ENCODE data around the gene CNIH1. TPM values are rescaled to one million over a fixed set of nuclear protein-coding genes. Genes with fewer than 3 reads are reported as not detected.
"Not testable (repeated sequence)": the region's sequence is repeated elsewhere in the genome, so short reads cannot be mapped to it uniquely, and the experiment has no call there.

CNIH1 gene
- total and polyA plus RNA-seq, 8 donors: 4.7 to 78.5 (median 34.6) TPM

DNA sequence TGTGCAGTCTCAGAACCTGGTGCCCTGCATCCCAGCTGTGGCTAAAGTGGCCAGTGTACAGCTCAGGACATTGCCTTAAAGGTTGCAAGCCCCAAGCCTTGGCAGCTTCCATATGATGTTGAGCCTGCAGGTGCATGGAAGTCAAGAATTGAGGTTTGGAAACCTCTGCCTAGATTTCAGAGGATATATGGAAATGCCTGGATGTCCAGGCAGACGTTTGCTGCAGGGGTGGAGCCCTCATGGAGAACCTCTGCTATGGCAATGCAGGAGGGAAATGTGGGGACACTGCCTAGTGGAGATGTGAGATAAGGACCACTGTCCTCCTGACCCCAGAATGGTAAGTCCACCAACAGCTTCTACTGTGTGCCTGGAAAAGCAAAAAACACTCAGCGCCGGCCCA is 17.9 kb upstream of the CNIH1 start:
- Histone ChIP-seq H3K4me1 (peaks cover 0 to 6% (median 2%) of the 10 kb centered on the region in 4 donors), H3K27me3 (peaks cover 0 to 33% (median 5%) of the 10 kb centered on the region in 3 donors), H3K27ac (no peak overlapping the region), H3K36me3 (no peaks in the 10 kb centered on the region), H3K9me3 (peaks cover 0 to 15% (median 9%) of the 10 kb centered on the region in 4 donors), H3K4me3 (no peak overlapping the region)
- TF ChIP-seq, protein P1, sequence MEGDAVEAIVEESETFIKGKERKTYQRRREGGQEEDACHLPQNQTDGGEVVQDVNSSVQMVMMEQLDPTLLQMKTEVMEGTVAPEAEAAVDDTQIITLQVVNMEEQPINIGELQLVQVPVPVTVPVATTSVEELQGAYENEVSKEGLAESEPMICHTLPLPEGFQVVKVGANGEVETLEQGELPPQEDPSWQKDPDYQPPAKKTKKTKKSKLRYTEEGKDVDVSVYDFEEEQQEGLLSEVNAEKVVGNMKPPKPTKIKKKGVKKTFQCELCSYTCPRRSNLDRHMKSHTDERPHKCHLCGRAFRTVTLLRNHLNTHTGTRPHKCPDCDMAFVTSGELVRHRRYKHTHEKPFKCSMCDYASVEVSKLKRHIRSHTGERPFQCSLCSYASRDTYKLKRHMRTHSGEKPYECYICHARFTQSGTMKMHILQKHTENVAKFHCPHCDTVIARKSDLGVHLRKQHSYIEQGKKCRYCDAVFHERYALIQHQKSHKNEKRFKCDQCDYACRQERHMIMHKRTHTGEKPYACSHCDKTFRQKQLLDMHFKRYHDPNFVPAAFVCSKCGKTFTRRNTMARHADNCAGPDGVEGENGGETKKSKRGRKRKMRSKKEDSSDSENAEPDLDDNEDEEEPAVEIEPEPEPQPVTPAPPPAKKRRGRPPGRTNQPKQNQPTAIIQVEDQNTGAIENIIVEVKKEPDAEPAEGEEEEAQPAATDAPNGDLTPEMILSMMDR (IDR thresholded peaks at IDR 0.05): no peak
- TF ChIP-seq POLR2AphosphoS5 (IDR thresholded peaks at IDR 0.05) (no peak), POLR2A (IDR thresholded peaks at IDR 0.05) (no peak), EP300 (IDR thresholded peaks at IDR 0.05) (no peak)
- 86 to 95% (median 90%) methylated on average over 3 of the region's 3 CpGs for WGBS, 5 donors
- intact Hi-C loops (cut with DNase I; ENCODE audit: low total_unique reads): no loop called here
- DNase-seq: no peak

- H3K4me3 ChIP-seq; H3K36me3 ChIP-seq; DNase-seq; intact Hi-C loops (cut with DNase I; ENCODE audit: low total_unique reads); H3K4me1 ChIP-seq; H3K27ac ChIP-seq: not testable (repeated sequence)
- Histone ChIP-seq H3K9me3 (peaks cover 0 to 15% (median 9%) of the 10 kb centered on the region in 4 donors), H3K27me3 (peaks cover 0 to 39% (median 5%) of the 10 kb centered on the region in 3 donors)
Observed at GRCh38 chr14:54458536-54458935, 17.4 kb upstream of the CNIH1 start.

GRCh38 chr14:54457609-54457996 is 16.4 kb upstream of the CNIH1 start:
- Histone ChIP-seq H3K27me3 (peaks cover 0 to 33% (median 2%) of the 10 kb centered on the region in 3 donors), H3K4me1 (peaks cover 0 to 6% (median 2%) of the 10 kb centered on the region in 4 donors), H3K4me3 (no peak overlapping the region), H3K27ac (no peak overlapping the region), H3K9me3 (peaks cover 0 to 15% (median 9%) of the 10 kb centered on the region in 4 donors), H3K36me3 (no peaks in the 10 kb centered on the region)
- TF ChIP-seq, protein P1 (IDR thresholded peaks at IDR 0.05): no peak
- TF ChIP-seq POLR2AphosphoS5 (IDR thresholded peaks at IDR 0.05): peak in 1 of 3 donors; percentile 38
- 28 to 46% (median 31%) methylated on average over 3 of the region's 3 CpGs for WGBS, 5 donors
- intact Hi-C loops (cut with DNase I; ENCODE audit: low total_unique reads): no loop called here
- DNase-seq: peak in 1 of 2 donors; percentile 42

DNA sequence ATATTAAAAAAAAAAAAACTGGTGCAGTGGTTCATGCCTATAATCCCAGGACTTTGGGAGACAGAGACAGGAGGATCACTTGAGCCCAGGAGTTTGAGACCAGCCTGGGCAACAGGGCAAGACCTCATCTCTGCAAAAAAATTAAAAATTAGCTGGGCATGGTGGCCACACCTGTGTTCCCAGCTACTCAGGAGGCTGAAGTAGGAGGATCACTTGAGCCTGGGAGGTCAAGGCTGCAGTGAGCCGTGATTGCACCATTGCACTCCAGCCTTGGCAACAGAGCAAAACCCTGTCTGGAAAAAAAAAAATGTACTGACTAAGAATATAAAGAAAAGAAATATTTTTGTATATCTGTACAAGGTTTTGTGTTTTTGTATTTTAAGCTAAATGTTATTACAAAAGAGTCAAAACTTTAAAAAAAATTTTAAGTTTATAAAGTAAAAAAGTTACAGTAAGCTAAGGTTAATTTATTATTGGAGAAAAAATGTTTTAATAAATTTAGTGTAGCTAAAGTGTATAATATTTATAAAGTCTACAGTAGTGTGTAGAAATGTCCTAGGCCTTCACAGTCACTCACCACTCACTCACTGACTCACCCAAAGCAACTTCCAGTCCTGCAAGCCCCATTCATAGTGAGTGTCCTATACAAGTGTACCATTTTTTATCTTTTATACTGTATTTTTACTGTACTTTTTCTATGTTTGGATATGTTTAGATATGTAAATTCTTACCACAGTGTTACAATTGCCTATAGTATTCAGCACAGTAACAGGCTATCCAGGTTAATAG is 15.8 kb upstream of the CNIH1 start:
- Histone ChIP-seq H3K9me3 (peaks cover 0 to 15% (median 9%) of the 10 kb centered on the region in 4 donors), H3K27me3 (peaks cover 0 to 29% (median 2%) of the 10 kb centered on the region in 3 donors)
- H3K27ac ChIP-seq; H3K4me1 ChIP-seq; intact Hi-C loops (cut with DNase I; ENCODE audit: low total_unique reads); H3K36me3 ChIP-seq; H3K4me3 ChIP-seq; DNase-seq: not testable (repeated sequence)
- 81 to 88% (median 85%) methylated on average over 1 of the region's 1 CpG for WGBS, 5 donors

- Histone ChIP-seq H3K27me3 (peaks cover 0 to 23% (median 2%) of the 10 kb centered on the region in 3 donors), H3K27ac (no peak overlapping the region), H3K36me3 (no peaks in the 10 kb centered on the region), H3K4me3 (no peak overlapping the region), H3K4me1 (peaks cover 0 to 6% (median 2%) of the 10 kb centered on the region in 4 donors), H3K9me3 (peaks cover 0 to 15% (median 9%) of the 10 kb centered on the region in 4 donors)
- TF ChIP-seq POLR2AphosphoS5 (IDR thresholded peaks at IDR 0.05) (no peak), POLR2A (IDR thresholded peaks at IDR 0.05) (no peak), EP300 (IDR thresholded peaks at IDR 0.05) (no peak)
- TF ChIP-seq, protein P1 (IDR thresholded peaks at IDR 0.05): no peak
- no peak for DNase-seq
- intact Hi-C loops (cut with DNase I; ENCODE audit: low total_unique reads): no loop called here
- 51 to 64% (median 61%) methylated on average over 1 of the region's 1 CpG for WGBS, 5 donors
Observed at GRCh38 chr14:54455363-54455762, 14.2 kb upstream of the CNIH1 start.

- H3K4me3 ChIP-seq; intact Hi-C loops (cut with DNase I; ENCODE audit: low total_unique reads); H3K9me3 ChIP-seq; H3K27ac ChIP-seq; DNase-seq; H3K36me3 ChIP-seq; H3K4me1 ChIP-seq: not testable (repeated sequence)
- H3K27me3 ChIP-seq: peaks cover 0 to 19% (median 0%) of the 10 kb centered on the region in 3 donors
- WGBS, 5 donors: 87 to 94% (median 89%) methylated on average over 5 of the region's 5 CpGs
Observed at GRCh38 chr14:54453990-54454389, 12.8 kb upstream of the CNIH1 start.
